Stomach (tissue), 9 donors: ENCODE data around the gene ANKRD12. TPM values are rescaled to one million over a fixed set of nuclear protein-coding genes. Genes with fewer than 3 reads are reported as not detected.

Experiments used
- DNase-seq, 2 donors: peaks; one replicate each; pipeline versions ENCODE4 v3.0.0 to v3.0.0-alpha.2; 2013 to 2019
- H3K27ac ChIP-seq, 5 donors: fragments of 200-600 bp in 4 of 5; sonication (generic) in 4 of 5; one replicate each; pipeline ENCODE4 v1.5.1; 2013 to 2019; ENCODE audit warnings: mild to moderate bottlenecking in 1 of 5, moderate library complexity in 1 of 5
- H3K27me3 ChIP-seq, 3 donors: fragments of 200-600 bp; sonication (generic); one replicate each; pipeline ENCODE4 v1.5.1; 2017 to 2019; ENCODE audit warnings: mixed run types in 1 of 3
- H3K36me3 ChIP-seq, 4 donors: fragments of 200-600 bp; sonication (generic); 1 replicate in 3 of 4; 2 replicates in 1 of 4; pipeline ENCODE4 v1.5.1; 2016 to 2019
- H3K4me1 ChIP-seq, 4 donors: fragments of 200-600 bp; sonication (generic); one replicate each; pipeline ENCODE4 v1.5.1; 2016 to 2019
- H3K4me3 ChIP-seq, 4 donors: fragments of 200-600 bp; sonication (generic) in 3 of 4; one replicate each; pipeline ENCODE4 v1.5.1; 2016 to 2019; ENCODE audit warnings: mild to moderate bottlenecking in 1 of 4
- H3K9me3 ChIP-seq, 4 donors: fragments of 200-600 bp; sonication (generic); one replicate each; pipeline ENCODE4 v1.5.1; 2016 to 2019
- EP300 ChIP-seq: sonication (generic); formaldehyde crosslinking; IDR thresholded peaks from one replicate; pipeline ENCODE4 v1.6.1; 2017; ENCODE audit warnings: antibody characterized with exemption
- POLR2A ChIP-seq, 4 donors: fragments of 450-650 bp; IDR thresholded peaks; one replicate each; pipeline ENCODE4 v1.6.1; 2016; ENCODE audit warnings: antibody characterized with exemption in 4 of 4, control low read depth in 2 of 4, mild to moderate bottlenecking in 1 of 4, moderate library complexity in 1 of 4
- POLR2AphosphoS5 ChIP-seq, 3 donors: sonication (generic); formaldehyde crosslinking; IDR thresholded peaks; one replicate each; pipeline ENCODE4 v1.6.1; 2016; ENCODE audit warnings: antibody characterized with exemption in 3 of 3
- WGBS, 5 donors: extraction: QIAGEN DNeasy Blood & Tissue Kit in 3 of 5; methylation state at CpG; one replicate each; pipeline versions ENCODE4 v1.1.5 to v1.1.7; 2013 to 2018; 5-methylcytosine and 5-hydroxymethylcytosine counted together
- intact Hi-C: fragments of 100-400 bp; cut with DNase I; formaldehyde crosslinking; loops from one replicate; pipeline ENCODE4 v1.15.1; 2023; ENCODE audit warnings: low total_unique reads
- polyA plus RNA-seq, 3 donors: library from polyadenylated mRNA; stranded (reverse); fragments of 200-250 nt; gene quantifications; one replicate each; pipeline ENCODE4 v1.2.3, GENCODE V29; 2013
- total RNA-seq, 5 donors: library from RNA; depleted of rRNA; stranded (reverse); fragments of >200 nt; gene quantifications; one replicate each; pipeline versions ENCODE4 v1.1.0 to v1.2.3, GENCODE V29; 2014 to 2016
- TF ChIP-seq, protein P1 (sequence below), 7 experiments: fragments of 450-650 bp in 4 of 7; fragments of 200-600 bp in 3 of 7; sonication (generic) in 3 of 7; IDR thresholded peaks; one replicate each; pipeline ENCODE4 v1.5.1; 2016 to 2019; ENCODE audit warnings: antibody characterized with exemption in 7 of 7, control low read depth in 2 of 7, mild to moderate bottlenecking in 1 of 7
- donor health status: healthy with polysubstance abuse.
- donor health status: Bipolar disorder and iron deficiency.
- donor health status: healthy.

ANKRD12 gene
- total and polyA plus RNA-seq, 8 donors: 10.0 to 85.5 (median 46.0) TPM

DNA sequence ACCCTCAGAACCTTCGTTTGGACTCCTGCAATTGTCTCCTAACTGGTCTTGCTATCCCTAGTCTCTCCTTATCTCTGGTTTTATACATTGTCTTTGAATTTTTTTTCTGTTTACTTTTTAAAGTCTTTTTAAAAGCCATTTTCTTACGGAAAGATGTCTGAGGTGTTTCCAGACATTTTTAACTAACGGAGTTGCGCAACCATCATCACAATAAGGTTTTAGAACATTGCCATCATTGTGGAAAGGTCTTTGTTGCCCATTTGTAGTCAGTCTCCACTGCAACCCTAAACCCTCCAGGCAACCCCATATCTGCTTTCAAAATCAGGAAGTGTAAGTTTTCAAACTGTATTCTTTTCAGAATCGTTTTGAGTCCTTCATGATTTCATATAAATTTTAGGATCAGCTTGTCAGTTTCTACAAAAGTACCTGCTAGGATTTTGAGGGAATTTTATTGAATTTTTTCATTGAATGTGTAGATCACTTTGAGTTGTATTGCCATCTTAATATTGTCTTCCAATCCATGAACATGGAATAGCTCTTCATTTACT, 46.3 kb downstream of the ANKRD12 start:
- DNase-seq: no peak
- Histone ChIP-seq H3K27me3 (no peaks in the 10 kb centered on the region), H3K9me3 (no peaks in the 10 kb centered on the region), H3K4me1 (peaks cover 0 to 45% (median 21%) of the 10 kb centered on the region in 4 donors), H3K27ac (no peak overlapping the region), H3K36me3 (peaks cover 0 to 29% (median 18%) of the 10 kb centered on the region in 4 donors), H3K4me3 (no peak overlapping the region)
- TF ChIP-seq, protein P1, sequence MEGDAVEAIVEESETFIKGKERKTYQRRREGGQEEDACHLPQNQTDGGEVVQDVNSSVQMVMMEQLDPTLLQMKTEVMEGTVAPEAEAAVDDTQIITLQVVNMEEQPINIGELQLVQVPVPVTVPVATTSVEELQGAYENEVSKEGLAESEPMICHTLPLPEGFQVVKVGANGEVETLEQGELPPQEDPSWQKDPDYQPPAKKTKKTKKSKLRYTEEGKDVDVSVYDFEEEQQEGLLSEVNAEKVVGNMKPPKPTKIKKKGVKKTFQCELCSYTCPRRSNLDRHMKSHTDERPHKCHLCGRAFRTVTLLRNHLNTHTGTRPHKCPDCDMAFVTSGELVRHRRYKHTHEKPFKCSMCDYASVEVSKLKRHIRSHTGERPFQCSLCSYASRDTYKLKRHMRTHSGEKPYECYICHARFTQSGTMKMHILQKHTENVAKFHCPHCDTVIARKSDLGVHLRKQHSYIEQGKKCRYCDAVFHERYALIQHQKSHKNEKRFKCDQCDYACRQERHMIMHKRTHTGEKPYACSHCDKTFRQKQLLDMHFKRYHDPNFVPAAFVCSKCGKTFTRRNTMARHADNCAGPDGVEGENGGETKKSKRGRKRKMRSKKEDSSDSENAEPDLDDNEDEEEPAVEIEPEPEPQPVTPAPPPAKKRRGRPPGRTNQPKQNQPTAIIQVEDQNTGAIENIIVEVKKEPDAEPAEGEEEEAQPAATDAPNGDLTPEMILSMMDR (IDR thresholded peaks at IDR 0.05): no peak
- TF ChIP-seq POLR2A (IDR thresholded peaks at IDR 0.05) (no peak), EP300 (no peak), POLR2AphosphoS5 (IDR thresholded peaks at IDR 0.05) (no peak)
- intact Hi-C loops: no loop called here
- WGBS, 5 donors: 75 to 85% (median 77%) methylated on average over 5 of the region's 5 CpGs

DNA sequence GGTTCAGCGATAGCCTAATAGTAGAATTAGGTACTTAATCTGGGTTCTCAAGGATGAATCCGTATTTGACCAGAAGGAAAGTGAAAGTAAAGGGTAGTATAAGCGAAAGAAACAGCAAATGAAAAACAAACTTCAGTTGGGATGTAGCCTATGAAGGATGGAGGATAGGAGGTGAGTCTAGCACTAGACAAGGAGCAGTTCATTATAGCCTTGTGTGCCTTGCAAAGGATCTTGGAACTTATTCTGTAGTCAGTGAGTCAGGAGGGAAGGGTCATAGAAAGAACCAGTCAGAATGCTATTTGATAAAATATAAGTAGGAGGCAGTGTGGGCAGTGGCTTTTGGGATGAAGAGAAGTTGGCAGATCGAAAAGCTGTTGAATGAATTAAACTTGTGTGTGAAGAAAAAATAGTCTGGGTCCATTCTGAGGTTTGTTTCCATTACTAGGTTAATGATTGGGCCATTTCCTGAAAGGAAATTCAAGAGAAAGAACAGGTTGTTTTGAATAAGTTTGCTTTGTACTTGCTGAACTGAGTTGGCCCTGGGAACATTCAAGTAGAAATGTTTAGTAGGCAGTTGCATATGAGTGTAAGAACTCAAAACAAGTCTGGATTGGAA, 48.5 kb downstream of the ANKRD12 start:
- H3K27me3 ChIP-seq: no peaks in the 10 kb centered on the region
- H3K36me3 ChIP-seq: peaks cover 0 to 47% (median 32%) of the 10 kb centered on the region in 4 donors
- peak overlapping the region in 2 of 5 donors; percentile 14 to 15 for H3K27ac ChIP-seq
- no peaks in the 10 kb centered on the region for H3K9me3 ChIP-seq
- H3K4me1 ChIP-seq: peaks cover 0 to 40% (median 16%) of the 10 kb centered on the region in 4 donors
- TF ChIP-seq EP300: no peak
- TF ChIP-seq POLR2AphosphoS5 (IDR thresholded peaks at IDR 0.05): no peak
- no peak for TF ChIP-seq POLR2A (IDR thresholded peaks at IDR 0.05)
- TF ChIP-seq, protein P1 (IDR thresholded peaks at IDR 0.05): no peak
- intact Hi-C loops: no loop called here
- H3K4me3 ChIP-seq: no peak overlapping the region
- no peak for DNase-seq
- 76 to 83% (median 78%) methylated on average over 4 of the region's 4 CpGs for WGBS, 5 donors

DNA sequence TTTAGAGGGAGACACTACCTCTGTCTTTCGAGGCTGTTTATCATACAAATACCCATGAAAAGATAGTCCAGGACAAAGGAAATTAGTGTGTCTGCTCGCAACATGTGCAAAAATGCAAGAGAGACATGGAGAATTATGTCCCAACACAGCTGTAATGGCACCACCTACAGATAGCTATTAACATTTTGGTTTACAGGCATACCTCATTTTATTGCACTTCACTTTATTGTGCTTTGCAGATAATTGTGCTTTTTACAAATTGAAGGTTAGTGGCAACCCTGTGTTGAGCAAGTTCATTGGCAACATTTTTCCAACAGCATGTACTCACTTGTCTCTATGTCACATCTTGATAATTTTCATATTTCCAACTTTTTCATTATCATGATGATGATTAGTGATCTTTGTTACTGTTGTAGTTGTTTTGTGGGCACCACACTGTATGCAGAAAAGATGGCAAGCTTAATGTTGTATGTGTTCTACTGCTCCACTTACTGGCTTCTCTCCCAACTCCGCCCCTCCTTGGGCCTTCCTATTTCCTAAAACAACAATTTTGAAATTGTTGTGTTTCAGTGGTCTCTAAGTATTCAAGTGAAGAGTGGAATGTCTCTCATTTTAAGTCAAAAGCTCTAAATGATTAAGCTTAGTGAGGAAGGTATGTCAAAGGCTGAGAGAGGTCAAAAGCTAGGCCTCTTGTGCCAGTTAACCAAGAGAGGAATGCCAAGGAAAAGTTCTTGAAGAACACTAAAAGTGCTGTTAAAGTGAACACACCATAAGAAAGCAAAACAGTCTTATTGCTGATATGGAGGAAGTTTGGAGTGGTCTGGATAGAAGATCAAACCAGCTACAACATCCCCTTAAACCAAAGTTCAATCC, 52.0 kb downstream of the ANKRD12 start:
- no peaks in the 10 kb centered on the region for H3K27me3 ChIP-seq
- peaks cover 0 to 27% (median 7%) of the 10 kb centered on the region in 4 donors for H3K4me1 ChIP-seq
- peaks cover 0 to 43% (median 33%) of the 10 kb centered on the region in 4 donors for H3K36me3 ChIP-seq
- intact Hi-C loops: no loop called here
- WGBS, 5 donors: 94 to 99% (median 99%) methylated on average over 3 of the region's 3 CpGs
- no peak for TF ChIP-seq EP300
- TF ChIP-seq, protein P1 (IDR thresholded peaks at IDR 0.05): no peak
- TF ChIP-seq POLR2AphosphoS5 (IDR thresholded peaks at IDR 0.05): no peak
- no peak for TF ChIP-seq POLR2A (IDR thresholded peaks at IDR 0.05)
- no peaks in the 10 kb centered on the region for H3K9me3 ChIP-seq
- H3K27ac ChIP-seq: no peak overlapping the region
- no peak overlapping the region for H3K4me3 ChIP-seq
- no peak for DNase-seq

DNA sequence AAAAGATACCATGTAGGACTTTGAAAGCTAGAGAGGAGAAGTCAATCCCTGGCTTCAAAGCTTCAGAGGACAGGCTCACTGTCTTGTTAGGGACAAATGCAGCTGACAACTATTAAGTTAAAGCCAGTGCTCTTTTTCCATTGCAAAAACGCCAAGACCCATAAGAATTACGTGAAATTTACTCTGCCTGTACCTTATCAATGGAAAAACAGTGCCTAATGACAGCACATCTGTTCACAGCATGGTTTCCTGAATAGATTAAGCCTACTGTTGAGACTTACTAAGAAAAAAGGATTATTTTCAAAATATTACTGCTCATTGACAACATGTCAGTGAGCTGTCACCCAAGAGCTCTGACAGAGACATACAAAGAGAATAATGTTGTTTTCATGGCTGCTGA, 52.9 kb downstream of the ANKRD12 start:
- DNase-seq: no peak
- H3K27me3 ChIP-seq: no peaks in the 10 kb centered on the region
- intact Hi-C loops: no loop called here
- peaks cover 0 to 24% (median 7%) of the 10 kb centered on the region in 4 donors for H3K4me1 ChIP-seq
- H3K9me3 ChIP-seq: no peaks in the 10 kb centered on the region
- TF ChIP-seq POLR2AphosphoS5 (IDR thresholded peaks at IDR 0.05) (no peak), POLR2A (IDR thresholded peaks at IDR 0.05) (no peak), EP300 (no peak)
- TF ChIP-seq, protein P1 (IDR thresholded peaks at IDR 0.05): no peak
- H3K36me3 ChIP-seq: peaks cover 0 to 42% (median 30%) of the 10 kb centered on the region in 4 donors
- H3K27ac ChIP-seq: no peak overlapping the region
- H3K4me3 ChIP-seq: no peak overlapping the region
- WGBS, 5 donors: 80 to 89% (median 84%) methylated on average over 2 of the region's 2 CpGs
